B cell (primary cell): ENCODE measurements around the gene GPR119. TPM values are rescaled to one million over a fixed set of nuclear protein-coding genes. Genes with fewer than 3 reads are reported as not detected.

Source experiments
- ATAC-seq: fragments of 200-7000 bp; cut with Tn5 transposase; one replicate; pipeline ENCODE4 v1.10.0; 2021; ENCODE audit warnings: low read depth, mild to moderate bottlenecking, moderate number of reproducible peaks, moderate library complexity
- CTCF ChIA-PET: fragments of 350-600 bp; sonication (Branson Sonifier 250); formaldehyde crosslinking; loops from one replicate; lab custom pipeline; 2021; ENCODE audit warnings: antibody characterized with exemption, inconsistent platforms; lab: Charles Lee
- POLR2A ChIA-PET: fragments of 350-600 bp; sonication (Branson Sonifier 250); formaldehyde crosslinking; loops from one replicate; lab custom pipeline; 2021; ENCODE audit warnings: antibody characterized with exemption; lab: Charles Lee
- DNase-seq: peaks from one replicate; pipeline ENCODE4 v3.0.0; 2013
- H2AFZ ChIP-seq: 2 replicates; pipeline ENCODE4 v1.6.1; 2012; ENCODE audit warnings: mild to moderate bottlenecking, low read depth, low read length; ENCODE audit not compliant: insufficient read depth, poor library complexity, severe bottlenecking
- H3K27ac ChIP-seq, 2 donors: 1 replicate in 1 of 2; 2 replicates in 1 of 2; pipeline ENCODE4 v1.5.1; 2012 to 2013; ENCODE audit warnings: low read length in 2 of 2, mild to moderate bottlenecking in 2 of 2, moderate library complexity in 1 of 2
- H3K27me3 ChIP-seq, 4 experiments: fragments of 200-600 bp in 1 of 4; sonication (generic) in 1 of 4; replicated peaks in 1 of 4; 1 replicate in 2 of 4; 2 replicates in 2 of 4; pipeline versions ENCODE4 v1.6.1 to v1.7.0; 2013 to 2016; ENCODE audit warnings: low read length in 3 of 4, mild to moderate bottlenecking in 2 of 4, mixed read lengths in 1 of 4, moderate library complexity in 1 of 4; ENCODE audit not compliant: insufficient read depth in 4 of 4, control insufficient read depth in 3 of 4; ENCODE audit errors: control extremely low read depth in 1 of 4
- H3K36me3 ChIP-seq, 2 experiments: replicated peaks in 1 of 2; 1 replicate in 1 of 2; 2 replicates in 1 of 2; pipeline versions ENCODE4 v1.6.1 to v1.7.1; 2013; ENCODE audit warnings: low read length in 1 of 2; ENCODE audit not compliant: insufficient read depth in 2 of 2, control insufficient read depth in 1 of 2; ENCODE audit errors: control extremely low read depth in 1 of 2, extremely low read depth in 1 of 2
- H3K4me1 ChIP-seq, 2 donors: fragments of 200-600 bp in 1 of 2; sonication (generic) in 1 of 2; 1 replicate in 1 of 2; 2 replicates in 1 of 2; pipeline versions ENCODE4 v1.5.1 to v1.6.1; 2013 to 2017; ENCODE audit warnings: low read length in 2 of 2; ENCODE audit not compliant: control insufficient read depth in 2 of 2, insufficient read depth in 2 of 2
- H3K4me2 ChIP-seq: replicated peaks from 2 replicates; pipeline ENCODE3; 2012; ENCODE audit warnings: mild to moderate bottlenecking, low read depth, low read length; ENCODE audit not compliant: poor library complexity, severe bottlenecking
- H3K4me3 ChIP-seq, 5 experiments: fragments of 200-600 bp in 1 of 5; sonication (generic) in 1 of 5; 1 replicate in 3 of 5; 2 replicates in 2 of 5; pipeline versions ENCODE4 v1.5.1 to v1.7.0; 2011 to 2016; ENCODE audit warnings: low read length in 4 of 5, mild to moderate bottlenecking in 4 of 5, low read depth in 2 of 5, control low read depth in 1 of 5, moderate library complexity in 1 of 5; ENCODE audit not compliant: insufficient read depth in 1 of 5; ENCODE audit errors: control extremely low read depth in 1 of 5, extremely low read depth in 1 of 5
- H3K79me2 ChIP-seq: fragments of 200-600 bp; sonication (generic); one replicate; pipeline ENCODE4 v1.6.0; 2016; ENCODE audit warnings: low read length; ENCODE audit not compliant: control insufficient read depth, insufficient read depth
- H3K9ac ChIP-seq: fragments of 200-600 bp; sonication (generic); 2 replicates; pipeline ENCODE4 v1.6.1; 2017; ENCODE audit warnings: mild to moderate bottlenecking, low read length, moderate library complexity
- H3K9me3 ChIP-seq, 3 donors: one replicate each; pipeline versions ENCODE4 v1.6.1 to v1.7.1; 2013; ENCODE audit warnings: low read length in 2 of 3; ENCODE audit not compliant: control insufficient read depth in 2 of 3, insufficient read depth in 1 of 3; ENCODE audit errors: control extremely low read depth in 1 of 3
- H4K20me1 ChIP-seq: 2 replicates; pipeline ENCODE4 v1.6.0; 2012; ENCODE audit warnings: mild to moderate bottlenecking, low read length; ENCODE audit not compliant: insufficient read depth, control insufficient read depth, poor library complexity, severe bottlenecking
- H3K27ac Mint-ChIP-seq: one replicate; pipeline ENCODE4 v1.8.0; 2021; ENCODE audit warnings: mixed read lengths
- H3K27me3 Mint-ChIP-seq: one replicate; pipeline ENCODE4 v1.8.0; 2021; ENCODE audit warnings: mixed read lengths
- H3K4me1 Mint-ChIP-seq: one replicate; pipeline ENCODE4 v1.8.0; 2021; ENCODE audit warnings: mixed read lengths
- H3K4me3 Mint-ChIP-seq: one replicate; pipeline ENCODE4 v1.8.0; 2021; ENCODE audit warnings: mixed read lengths
- H3K9me3 Mint-ChIP-seq: one replicate; pipeline ENCODE4 v1.8.0; 2022; ENCODE audit warnings: mixed read lengths; ENCODE audit not compliant: insufficient read depth
- EZH2 ChIP-seq: IDR thresholded peaks from 2 replicates; pipeline ENCODE4 v1.6.1; 2012; ENCODE audit warnings: borderline replicate concordance, low read depth, mild to moderate bottlenecking, moderate library complexity, low read length; ENCODE audit not compliant: insufficient read depth, poor library complexity, severe bottlenecking
- WGBS: methylation state at CpG from one replicate; pipeline ENCODE4 v1.1.5; 2013; ENCODE audit warnings: missing lambda C conversion rate; ENCODE audit not compliant: insufficient coverage; 5-methylcytosine and 5-hydroxymethylcytosine counted together
- intact Hi-C: fragments of 100-400 bp; cut with micrococcal nuclease; formaldehyde crosslinking; loops from one replicate; pipeline ENCODE4 v1.10.0; 2022
- polyA plus RNA-seq: library from polyadenylated mRNA; depleted of rRNA; stranded (reverse); fragments of >200 nt; gene quantifications from 2 replicates; pipeline ENCODE4 v1.2.3, GENCODE V29; 2012
- total RNA-seq, 2 donors: library from RNA; stranded (reverse); fragments of 120-200 nt in 1 of 2; gene quantifications; 1 replicate in 1 of 2; 2 replicates in 1 of 2; pipeline versions ENCODE4 v1.2.3 to v1.2.4, GENCODE V29; 2013 to 2022
- TF ChIP-seq, protein P1 (sequence below): fragments of 200-600 bp; IDR thresholded peaks from one replicate; pipeline ENCODE4 v1.8.0; 2022; ENCODE audit warnings: antibody characterized with exemption, mild to moderate bottlenecking

GPR119 gene
- total and polyA plus RNA-seq, 2 donors (not counting 1 experiment from before 2014, with no cell fraction given): not detected

GRCh38 chrX:130336531-130336930 lies 48.9 kb downstream of the GPR119 start:
- CTCF ChIA-PET: no interaction called here

More at GRCh38 chrX:130336531-130336930, 48.9 kb downstream of the GPR119 start:
- Mint-ChIP-seq H3K4me1 (peaks cover 16% of the 10 kb centered on the region), H3K27me3 (no peaks in the 10 kb centered on the region), H3K27ac (no peak overlapping the region), H3K4me3 (no peak overlapping the region), H3K9me3 (no peaks in the 10 kb centered on the region)
- Histone ChIP-seq H3K36me3 (no peaks in the 10 kb centered on the region), H3K4me3 (no peak overlapping the region), H3K79me2 (no peaks in the 10 kb centered on the region), H3K4me2 (no peak overlapping the region), H3K27ac (no peak overlapping the region), H2AFZ (no peak overlapping the region), H4K20me1 (no peaks in the 10 kb centered on the region), H3K9ac (no peak overlapping the region), H3K27me3 (no peaks in the 10 kb centered on the region), H3K4me1 (peaks cover 4 to 7% of the 10 kb centered on the region in 2 donors), H3K9me3 (no peaks in the 10 kb centered on the region)
- TF ChIP-seq, protein P1, sequence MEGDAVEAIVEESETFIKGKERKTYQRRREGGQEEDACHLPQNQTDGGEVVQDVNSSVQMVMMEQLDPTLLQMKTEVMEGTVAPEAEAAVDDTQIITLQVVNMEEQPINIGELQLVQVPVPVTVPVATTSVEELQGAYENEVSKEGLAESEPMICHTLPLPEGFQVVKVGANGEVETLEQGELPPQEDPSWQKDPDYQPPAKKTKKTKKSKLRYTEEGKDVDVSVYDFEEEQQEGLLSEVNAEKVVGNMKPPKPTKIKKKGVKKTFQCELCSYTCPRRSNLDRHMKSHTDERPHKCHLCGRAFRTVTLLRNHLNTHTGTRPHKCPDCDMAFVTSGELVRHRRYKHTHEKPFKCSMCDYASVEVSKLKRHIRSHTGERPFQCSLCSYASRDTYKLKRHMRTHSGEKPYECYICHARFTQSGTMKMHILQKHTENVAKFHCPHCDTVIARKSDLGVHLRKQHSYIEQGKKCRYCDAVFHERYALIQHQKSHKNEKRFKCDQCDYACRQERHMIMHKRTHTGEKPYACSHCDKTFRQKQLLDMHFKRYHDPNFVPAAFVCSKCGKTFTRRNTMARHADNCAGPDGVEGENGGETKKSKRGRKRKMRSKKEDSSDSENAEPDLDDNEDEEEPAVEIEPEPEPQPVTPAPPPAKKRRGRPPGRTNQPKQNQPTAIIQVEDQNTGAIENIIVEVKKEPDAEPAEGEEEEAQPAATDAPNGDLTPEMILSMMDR: no peak
- no peak for TF ChIP-seq EZH2
- ATAC-seq (no peak), DNase-seq (no peak)
- no CpG with 5 or more reads among the region's 4 CpGs for WGBS
- POLR2A ChIA-PET: no interaction called here
- intact Hi-C loops: no loop called here

Other genes with a start within 250 kb of the GPR119 start
- gene AIFM1, start 219.8 kb downstream of the GPR119 start, total RNA-seq: 14.8 and 15.9 TPM in 2 replicates
- 11.4 and 14.8 TPM in 2 replicates for gene AIFM1, start 219.8 kb downstream of the GPR119 start, polyA plus RNA-seq
- gene RAB33A, start 213.7 kb downstream of the GPR119 start, total RNA-seq: 2.2 and 2.4 TPM in 2 replicates
- gene RAB33A, start 213.7 kb downstream of the GPR119 start, polyA plus RNA-seq: 1.5 and 5.4 TPM in 2 replicates
- 7.0 and 7.1 TPM in 2 replicates for gene ZNF280C, start 116.8 kb downstream of the GPR119 start, total RNA-seq
- 2.3 and 3.2 TPM in 2 replicates for gene ZNF280C, start 116.8 kb downstream of the GPR119 start, polyA plus RNA-seq
- 21.1 and 23.7 TPM in 2 replicates for gene SLC25A14, start 45.8 kb downstream of the GPR119 start, total RNA-seq
- gene SLC25A14, start 45.8 kb downstream of the GPR119 start, polyA plus RNA-seq: 13.1 and 26.7 TPM in 2 replicates
- gene RBMX2, start 16.3 kb upstream of the GPR119 start, total RNA-seq: 25.2 TPM in 2 replicates
- gene RBMX2, start 16.3 kb upstream of the GPR119 start, polyA plus RNA-seq: 8.0 and 9.8 TPM in 2 replicates